GM18517 (cell line): Measurements from ENCODE around the gene C7orf33.
A peak's percentile ranks its signal among the peaks of the same experiment; 100 is the strongest.
"Not testable (repeated sequence)": the region's sequence is repeated elsewhere in the genome, so short reads cannot be mapped to it uniquely, and the experiment has no call there.

Experiments
- ATAC-seq: cut with Tn5 transposase; IDR thresholded peaks from one replicate; pipeline ENCODE4 v1.9.1; 2021; ENCODE audit warnings: mild to moderate bottlenecking, moderate library complexity; ENCODE audit not compliant: unreplicated experiment

Gene C7orf33

DNA sequence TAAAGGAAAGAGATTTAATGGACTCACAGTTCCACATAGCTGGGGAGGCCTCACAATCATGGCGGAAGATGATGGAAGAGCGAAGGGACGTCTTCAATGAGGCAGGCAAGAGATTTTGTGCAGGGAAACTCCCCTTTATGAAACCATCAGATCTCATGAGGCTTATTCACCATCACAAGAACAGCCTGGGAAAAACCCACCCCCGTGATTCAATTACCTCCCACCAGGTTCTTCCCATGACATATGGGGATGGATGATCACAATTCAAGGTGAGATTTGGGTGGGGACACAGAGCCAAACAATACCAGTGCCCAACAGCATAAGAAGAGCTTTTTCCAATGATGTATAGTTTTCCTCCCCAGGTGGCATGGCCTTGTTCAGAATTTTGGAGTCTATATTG lies 11.2 kb upstream of the C7orf33 start:
- no peak for ATAC-seq

DNA sequence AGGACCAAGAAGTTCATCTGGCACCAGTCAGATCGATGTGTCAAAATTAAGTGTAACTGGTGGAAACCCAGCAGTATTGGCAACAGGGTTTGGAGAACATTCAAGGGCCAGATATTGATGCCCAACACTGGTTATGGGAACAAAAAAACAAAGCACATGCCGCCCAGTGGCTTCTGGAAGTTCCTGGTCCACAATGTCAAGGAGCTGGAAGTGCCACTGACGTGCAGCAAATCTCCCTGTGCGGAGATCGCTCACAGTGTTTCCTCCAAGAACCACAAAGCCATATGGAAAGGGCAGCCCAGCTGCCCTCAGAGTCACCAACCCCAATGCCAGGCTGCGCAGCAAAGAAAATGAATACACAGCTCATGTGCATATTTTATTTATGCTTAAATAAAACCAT lies 10.1 kb upstream of the C7orf33 start:
- no peak for ATAC-seq

DNA sequence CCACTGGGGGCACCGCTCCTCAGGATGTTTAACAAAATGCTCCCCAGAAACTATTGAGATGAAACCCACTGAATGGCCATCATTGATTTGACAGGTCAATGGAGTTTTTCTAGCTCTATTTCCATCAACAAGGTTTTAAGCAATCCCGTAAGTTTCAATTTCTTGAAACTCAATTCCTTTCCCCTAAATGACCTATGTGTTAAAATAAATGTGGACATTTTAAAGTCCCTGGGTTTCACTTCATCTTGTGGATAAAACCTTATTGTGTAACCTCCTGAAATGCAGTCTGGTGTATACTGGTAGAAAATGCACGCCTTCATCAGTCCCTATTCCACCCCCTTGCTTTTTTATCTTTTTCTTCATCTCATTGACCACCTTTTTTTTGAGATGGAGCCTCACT lies 8.9 kb upstream of the C7orf33 start:
- no peak for ATAC-seq

DNA sequence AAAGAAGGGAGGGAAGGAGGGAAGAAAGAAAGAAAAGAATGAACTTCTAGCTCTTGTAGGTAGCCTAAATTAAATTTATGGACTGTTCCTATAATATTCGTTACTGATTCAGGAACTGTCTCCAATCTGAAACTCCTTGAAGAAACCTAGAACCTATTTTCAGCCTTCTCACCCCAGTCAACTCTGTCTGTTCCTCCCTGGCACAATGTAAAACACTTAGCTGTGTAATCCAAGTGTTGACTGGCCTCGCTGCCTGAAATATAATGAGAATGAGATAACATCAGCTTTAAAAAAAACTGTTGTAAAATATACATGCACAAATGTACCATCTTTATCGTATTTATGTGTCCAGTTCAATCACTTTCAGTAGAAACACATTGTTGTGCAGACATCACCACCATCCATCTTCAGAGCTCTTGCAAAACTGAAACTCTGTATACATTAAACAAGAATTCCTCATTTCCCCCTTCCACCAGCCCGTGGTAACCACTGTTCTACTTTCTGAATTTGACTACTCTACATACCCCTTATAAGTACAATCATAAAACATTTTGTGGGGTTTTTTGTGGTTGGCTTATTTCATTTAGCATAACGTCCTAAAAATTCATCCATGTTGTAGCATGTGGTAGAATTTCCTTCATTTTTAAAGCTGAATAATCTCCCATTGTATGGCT lies 6.3 kb upstream of the C7orf33 start:
- ATAC-seq, result peak; percentile 97

DNA sequence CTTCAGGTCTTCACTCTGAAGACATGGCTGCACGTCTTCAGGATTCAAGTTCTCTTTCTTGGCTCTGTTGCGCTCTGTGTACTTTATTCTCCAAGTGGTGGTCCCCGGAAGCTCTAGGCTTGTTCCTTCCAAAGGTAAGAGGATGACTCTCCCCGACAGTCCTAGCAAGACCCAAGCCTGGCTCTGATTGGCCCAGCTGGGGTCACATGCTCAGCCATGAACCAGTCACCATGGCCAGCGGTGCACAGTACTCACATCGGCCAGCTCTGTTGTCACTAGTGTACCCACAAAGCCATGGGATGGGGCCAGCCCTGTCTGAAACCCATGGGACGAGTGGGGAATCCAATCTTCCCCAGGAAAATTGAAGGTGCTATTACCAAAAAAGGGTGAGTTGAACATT lies 5.2 kb upstream of the C7orf33 start:
- no peak for ATAC-seq

DNA sequence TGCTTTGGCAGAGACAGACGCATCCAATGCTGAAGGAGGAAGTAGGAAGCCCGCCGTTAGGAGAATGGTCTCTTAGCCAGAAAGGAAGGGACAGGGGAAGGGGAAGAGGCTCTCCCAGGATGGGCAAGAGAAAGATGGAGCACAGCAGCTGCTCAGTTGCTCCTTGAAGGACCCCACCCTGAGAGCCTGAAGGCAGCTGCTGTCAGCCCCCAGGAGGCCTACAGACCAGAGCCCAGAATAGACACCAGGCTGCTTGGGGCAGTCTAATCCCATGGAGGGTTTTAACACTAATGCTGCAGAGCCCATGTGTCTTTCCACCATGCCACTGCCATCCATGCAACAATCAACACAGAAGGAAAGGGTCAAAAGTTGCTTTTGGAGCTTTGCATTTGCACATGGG lies 3.5 kb upstream of the C7orf33 start:
- no peak for ATAC-seq

DNA sequence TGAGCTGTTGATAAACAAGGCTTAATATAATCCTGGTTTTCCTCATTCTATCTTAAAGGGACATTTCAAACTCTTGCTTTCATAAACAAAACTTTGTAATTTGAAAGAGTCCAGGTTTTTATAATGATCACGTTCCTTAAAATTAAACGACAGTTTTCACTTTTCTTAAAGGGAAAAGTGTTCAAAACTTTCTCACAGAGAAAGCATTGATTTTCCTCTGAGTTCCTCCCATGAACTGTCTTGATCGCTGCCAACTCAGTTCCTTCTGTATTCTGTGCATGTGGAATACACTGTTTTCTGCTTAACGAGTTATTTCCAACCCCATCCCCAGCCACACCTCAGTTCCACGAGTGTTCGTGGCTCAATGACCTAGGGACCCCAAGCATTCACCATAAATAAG lies 2.4 kb upstream of the C7orf33 start:
- ATAC-seq, result no peak

DNA sequence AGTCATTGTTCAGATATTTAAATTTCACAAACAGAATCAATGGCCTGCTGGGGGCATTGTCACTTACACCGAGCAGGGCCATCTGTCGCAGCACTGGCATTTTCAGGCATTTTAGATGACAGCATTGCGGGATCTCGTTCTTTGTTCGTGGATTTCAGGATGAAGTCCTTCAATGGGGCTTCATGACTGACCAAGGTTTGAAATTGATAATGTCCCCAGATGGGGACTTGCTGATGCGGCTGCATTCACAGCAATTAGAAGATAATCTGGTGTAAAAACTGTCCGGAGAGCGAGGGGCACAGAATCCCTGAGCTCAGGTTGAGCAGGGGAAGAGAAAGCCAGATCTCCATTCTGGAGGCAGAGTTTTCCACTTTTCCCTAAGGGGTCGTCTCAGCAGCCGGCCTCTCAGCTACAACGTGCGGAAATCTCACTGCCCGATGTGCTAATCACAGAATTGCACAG lies 1.9 kb upstream of the C7orf33 start:
- no peak for ATAC-seq

DNA sequence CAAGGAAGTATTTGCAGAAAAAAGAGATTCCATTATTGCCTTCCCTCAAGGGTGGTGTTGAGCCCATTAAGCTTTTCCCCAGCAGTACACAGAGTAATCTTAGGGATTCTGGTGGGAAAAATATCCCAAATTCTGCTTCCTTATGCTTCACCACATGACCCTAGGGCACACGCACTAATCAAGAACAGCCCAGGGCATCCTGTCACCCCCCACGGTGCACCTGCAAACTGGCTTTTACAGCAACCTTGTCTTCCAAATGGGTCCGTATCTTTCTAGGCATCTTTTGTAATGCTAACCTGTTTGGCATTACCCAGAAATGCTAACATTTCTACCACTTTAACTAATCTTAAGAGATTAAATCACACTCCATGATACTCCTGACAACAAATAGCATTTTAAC lies 926 bp upstream of the C7orf33 start:
- ATAC-seq, result no peak

DNA sequence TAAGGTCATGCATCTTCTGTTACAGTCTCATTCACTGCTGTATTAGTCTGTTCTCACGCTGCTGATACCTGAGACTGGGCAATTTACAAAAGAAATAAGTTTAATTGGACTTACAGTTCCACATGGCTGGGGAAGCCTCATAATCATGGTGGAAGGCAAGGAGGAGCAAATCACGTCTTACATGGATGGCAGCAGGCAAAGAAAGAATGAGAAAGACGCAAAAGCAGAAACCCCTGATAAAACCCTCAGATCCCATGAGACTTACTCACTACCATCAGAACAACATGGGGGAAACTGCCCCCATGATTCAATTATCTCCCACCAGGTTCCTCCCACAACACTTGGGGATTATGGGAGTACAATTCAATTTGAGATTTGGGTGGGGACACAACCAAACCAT lies 5.8 kb downstream of the C7orf33 start:
- not testable (repeated sequence) for ATAC-seq

DNA sequence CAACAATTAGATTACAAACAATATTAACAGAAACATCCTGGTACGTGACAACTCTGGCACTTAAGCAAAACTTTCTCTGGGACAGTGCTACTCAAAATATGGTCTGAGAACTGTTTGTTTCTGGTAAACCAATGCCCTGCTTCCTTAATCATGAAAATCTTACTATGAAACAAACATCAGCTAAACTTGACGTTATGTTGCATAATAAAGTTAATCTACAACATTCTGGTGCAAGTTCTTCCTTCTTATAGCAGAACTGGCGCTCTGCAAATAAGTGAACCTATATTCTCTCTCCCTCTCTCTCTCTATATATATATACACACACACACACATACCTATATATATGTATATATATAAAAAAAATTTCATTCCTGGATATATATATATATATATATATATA lies 7.8 kb downstream of the C7orf33 start:
- no peak for ATAC-seq

DNA sequence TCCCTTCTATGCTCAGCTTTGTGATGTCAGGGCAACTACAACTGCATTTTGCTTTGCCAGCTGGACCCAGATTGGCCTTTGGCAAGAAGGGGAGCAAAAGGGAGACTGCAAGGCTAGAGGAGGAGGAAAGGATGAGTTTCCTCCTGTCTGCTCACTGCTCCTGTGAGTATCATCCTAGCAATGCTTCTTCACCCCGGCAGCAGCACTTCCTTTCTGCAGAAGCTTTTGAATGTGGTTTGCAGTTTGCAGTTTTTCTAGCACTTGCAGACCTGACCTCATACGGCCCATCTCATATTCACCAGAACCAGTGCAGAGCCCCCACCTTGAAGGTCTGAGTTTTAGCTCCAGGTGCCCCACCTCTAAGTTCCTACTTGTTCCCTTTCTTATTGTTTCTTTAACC lies 14.8 kb downstream of the C7orf33 start:
- no peak for ATAC-seq

DNA sequence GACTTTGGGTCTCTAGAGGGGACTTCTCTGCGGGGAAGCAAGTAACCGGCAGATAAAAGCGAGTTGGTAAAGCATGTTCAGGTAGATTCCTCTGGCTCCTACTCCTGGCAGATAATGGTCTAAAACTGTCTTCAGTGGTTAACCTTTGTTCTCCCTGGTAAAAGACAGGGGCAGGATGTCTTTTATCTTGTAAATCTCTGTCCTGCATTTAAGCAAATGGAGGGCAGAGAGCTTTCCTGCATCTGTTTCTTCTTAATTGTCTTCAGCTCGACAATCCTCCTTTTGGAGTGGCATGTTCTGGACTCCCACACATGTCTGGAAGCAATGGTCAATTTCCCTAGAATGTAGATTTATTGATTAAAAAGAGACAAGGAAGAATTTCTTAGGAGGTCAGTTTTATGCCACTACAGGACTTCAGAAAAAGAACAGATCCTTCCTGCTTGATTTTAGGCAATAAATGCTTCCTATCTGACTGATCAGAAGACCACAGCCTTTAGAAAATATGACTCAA lies 16.6 kb downstream of the C7orf33 start:
- ATAC-seq, result no peak

DNA sequence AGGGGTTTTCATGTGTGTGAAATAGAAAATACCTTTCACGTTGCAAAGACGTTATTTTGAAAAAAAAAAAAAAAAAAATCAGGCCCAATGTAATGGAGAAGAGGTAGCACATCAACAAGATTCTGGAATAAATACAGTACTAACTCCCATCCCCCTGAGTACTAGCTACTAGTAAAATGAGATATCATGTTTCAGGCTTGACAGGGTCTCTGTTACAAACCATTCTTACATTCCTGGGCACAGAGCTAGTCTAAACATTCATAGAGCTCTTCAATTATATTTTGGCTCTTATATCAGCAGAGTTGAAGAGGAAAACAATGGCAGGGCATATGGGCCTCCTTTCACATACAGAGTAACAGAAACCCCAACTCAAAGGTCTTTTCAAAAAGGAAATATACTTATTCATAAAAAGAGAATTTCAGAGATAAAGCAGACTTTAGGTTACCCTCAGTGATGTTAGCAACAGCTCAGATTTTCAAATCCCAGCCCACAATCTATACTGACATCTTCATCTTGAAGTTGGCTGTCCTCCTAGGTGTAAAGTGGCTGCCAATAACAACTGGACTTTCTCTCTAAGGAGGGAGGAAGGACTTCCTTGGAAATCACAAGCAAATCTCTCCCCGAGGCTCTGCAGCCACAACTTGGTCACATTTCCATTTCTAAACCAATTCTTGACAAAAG lies 18.6 kb downstream of the C7orf33 start:
- no peak for ATAC-seq

DNA sequence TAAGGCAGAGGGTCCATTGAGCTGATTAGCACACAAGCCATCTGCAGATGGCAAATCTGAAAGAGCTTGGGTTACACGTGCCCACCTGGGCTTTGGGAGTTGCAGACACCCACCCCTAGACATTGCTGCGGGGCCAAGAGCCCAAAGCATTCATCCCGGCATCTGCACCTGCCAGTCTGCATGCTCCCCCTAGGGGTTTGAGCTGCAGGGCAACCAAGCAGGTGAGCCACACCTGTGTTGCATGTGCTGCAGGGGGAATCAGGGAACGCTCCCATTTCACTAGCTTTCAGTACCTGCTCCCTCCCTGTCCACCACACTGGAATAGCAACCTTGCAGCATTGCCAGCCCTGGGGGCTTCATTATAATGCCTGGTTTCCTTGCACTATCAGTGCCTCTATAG lies 21.1 kb downstream of the C7orf33 start:
- no peak for ATAC-seq

DNA sequence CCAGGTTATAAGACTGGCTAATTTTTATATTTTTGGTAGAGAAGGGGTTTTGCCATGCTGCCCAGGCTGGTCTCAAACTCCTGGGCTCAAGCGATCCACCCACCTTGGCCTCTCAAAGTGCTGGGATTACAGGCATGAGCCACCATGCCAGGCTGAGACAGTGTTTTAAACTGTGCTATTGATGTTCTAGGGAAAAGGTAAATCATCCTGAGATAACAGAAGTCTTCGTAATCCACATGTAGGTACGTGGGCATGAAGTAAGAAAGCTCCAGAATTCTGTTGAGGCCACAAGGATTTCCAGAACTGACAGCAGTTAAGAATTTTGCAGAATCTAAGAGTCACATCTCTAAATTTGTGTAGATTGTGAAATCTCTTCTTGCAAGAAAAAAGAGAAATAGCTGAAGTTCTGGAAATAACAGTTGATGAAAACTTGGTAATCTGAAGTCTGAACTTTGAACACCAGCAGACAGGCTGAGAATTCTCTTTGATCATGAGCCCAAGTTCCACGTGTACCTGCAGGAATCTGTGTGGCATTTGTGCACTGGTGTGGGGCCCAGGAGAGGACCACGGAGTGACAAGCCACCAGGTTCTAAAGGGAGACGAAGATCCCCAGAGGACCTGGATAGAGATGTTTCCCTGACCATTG lies 24.6 kb downstream of the C7orf33 start:
- ATAC-seq, result no peak

DNA sequence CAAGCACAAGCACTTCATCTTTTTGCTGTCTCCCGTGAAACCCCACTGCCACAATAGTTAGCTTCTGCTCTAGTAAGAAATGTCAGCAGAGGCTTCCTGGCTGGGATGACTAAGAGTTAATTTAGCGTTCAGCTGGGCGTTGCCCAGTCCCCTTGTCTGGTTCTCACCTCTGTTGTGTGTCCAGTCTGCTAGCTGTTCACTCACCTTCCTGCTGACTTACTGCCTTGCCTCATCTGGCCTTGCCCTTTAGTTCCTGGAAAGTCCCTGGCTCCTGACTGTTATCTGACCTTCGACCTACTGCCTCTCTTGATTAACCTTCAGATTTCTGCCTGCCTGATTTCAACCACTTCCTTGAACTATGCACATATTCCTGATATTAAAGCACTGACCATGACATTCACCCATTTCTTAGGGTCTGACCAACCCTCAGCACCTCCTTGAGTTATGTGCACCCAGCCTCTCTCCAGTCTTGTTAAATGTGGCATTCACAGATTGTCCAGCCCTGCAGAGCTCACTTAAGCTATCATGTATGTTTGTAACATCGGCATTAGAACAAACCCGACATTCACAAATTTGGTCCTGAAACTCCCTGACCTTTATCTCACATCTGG lies 30.3 kb downstream of the C7orf33 start:
- no peak for ATAC-seq

DNA sequence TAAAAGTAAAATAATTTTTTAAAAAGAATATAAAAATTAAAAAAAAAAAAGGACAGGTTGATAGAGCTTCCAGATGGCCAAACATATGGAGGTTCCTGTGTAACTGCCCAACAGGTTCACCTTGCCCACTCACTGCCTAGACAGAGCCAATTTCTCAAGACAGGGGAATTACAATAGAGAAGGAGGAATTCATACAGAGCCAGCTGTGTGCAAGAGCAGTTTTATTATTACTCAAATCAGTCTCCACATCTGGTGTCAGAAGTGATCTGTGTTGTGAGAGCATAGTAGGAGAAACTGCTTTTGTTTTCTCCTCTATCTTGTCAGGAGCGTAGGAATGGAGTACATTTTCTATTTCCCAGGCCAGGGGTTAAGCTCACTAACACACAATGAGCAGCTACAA lies 31.0 kb downstream of the C7orf33 start:
- no peak for ATAC-seq

DNA sequence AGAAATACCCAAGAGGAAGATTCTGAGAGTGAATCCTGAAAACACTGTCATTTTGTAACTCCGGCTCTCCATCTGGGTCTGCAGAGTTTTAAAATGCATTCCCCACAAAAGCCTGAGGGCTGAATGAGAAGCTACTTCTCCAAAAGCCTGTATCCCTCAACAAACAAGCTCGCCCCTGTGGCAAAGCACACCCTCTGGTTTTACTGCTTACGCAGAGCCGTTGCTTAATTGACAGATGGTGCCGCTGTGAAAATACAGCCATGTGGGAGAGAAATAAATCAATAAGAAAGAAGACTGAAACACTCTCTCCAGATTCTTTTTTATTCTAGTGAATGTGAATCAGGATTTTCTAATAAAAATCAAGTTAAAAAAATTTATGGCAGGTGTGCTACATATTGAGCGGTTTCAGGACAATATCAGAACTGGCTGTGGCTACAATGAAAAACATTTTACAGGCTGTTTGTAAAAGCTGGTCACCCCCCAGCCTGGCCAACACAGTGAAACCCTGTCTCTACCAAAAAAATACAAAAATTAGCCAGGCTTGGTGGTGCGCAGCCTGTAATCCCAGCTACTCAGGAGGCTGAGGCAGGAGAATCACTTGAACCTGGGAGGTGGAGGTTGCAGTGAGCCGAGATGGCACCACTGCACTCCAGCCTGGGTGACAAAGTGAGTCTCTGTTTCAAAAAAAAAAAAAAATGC lies 32.5 kb downstream of the C7orf33 start:
- ATAC-seq, result no peak

DNA sequence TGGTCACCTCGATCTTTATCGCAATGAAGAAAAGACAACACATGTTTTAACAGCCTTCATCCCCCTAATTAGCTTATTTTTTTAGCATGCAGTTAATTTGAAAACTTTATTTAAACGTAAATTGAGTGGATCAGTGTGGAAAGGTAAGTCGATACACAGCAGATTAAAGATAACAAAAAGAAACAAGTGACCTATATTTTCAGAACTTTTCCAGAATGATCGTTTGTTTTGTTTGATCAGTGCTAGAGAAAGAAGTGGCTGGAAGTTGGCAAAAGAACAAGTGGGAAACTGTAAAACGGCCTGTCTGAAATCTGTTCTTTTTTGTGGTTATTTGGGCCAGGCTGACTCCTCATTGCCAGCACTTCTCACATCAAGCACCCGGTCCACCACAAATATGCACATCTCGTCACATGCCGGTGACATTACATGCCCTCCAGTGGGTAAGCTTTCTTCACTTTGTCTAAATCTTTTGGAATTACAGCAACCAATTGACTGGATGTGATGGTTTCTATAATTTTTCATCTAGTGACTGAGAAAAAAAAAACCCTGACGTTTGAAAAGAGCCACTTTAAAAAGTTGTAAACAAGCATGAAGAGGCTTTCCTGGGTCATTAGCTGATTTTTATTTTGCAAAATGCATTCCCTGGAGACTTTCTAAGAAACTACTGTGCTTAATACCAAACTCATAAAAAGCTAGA lies 33.2 kb downstream of the C7orf33 start:
- ATAC-seq, result no peak
